CD4-positive, alpha-beta T cell treated with Interleukin-6 at 100 ng/mL for 8 hours (primary cell): ENCODE results near the gene C11orf97.
"Not testable (repeated sequence)": the region's sequence is repeated elsewhere in the genome, so short reads cannot be mapped to it uniquely, and the experiment has no call there.

Experiments used
- DNase-seq: peaks from one replicate; pipeline ENCODE4 v3.0.0-alpha.2; 2020; ENCODE audit warnings: mixed read lengths, low spot score

Gene C11orf97

DNA sequence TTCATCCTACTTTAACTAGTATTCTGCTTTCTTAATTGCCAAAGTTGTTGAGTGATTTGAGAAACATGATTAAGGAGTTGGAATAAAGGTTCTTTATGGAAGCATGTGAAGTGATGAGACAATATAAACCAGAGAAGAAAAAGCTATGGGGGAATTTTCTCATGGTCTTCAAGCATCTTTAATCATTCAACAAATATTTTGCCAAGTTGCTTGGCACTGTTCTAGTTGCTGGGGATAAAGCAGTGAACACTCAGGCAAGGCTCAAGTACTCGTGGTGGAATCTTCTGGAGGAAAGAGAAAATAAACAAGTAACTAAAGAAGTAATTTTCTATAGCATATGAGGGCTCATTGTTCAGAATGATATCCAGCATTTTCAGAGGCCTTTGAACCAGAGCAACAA is 45.7 kb downstream of the C11orf97 start:
- DNase-seq, result no peak

DNA sequence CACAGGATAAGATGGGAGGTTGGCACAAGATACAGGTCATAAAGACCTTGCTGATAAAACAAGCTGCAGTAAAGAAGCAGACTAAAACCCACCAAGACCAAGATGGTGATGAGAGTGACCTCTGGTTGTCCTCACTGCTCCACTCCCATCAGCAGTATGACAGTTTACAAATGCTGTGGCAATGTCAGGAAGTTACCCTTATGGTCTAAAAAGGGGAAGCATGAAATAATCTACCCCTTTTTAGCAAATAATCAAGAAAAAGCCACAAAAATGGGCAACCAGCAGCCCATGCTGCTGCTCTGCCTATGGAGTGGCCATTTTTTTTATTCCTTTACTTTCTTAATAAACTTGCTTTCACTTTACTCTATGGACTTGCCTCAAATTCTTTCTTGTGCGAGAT is 46.2 kb downstream of the C11orf97 start:
- DNase-seq, result no peak

DNA sequence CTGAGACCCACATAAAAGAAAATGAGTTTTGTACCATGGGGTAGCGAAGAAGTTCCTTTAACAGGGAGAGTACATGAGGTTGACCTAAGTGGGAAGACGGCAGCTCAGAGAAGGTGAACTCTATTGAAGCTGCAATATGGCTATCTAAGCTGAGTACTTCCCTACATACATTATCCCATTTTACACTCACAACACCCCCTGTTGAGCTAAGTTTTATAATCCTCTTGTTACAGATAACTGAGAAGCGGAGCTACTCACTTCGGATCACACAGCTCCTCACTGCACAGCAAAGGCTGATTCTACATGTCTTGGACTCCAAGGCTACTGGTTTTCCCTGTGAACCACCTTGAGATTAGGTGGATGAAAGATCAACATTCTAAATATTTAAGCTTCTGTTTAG is 46.7 kb downstream of the C11orf97 start:
- no peak for DNase-seq

DNA sequence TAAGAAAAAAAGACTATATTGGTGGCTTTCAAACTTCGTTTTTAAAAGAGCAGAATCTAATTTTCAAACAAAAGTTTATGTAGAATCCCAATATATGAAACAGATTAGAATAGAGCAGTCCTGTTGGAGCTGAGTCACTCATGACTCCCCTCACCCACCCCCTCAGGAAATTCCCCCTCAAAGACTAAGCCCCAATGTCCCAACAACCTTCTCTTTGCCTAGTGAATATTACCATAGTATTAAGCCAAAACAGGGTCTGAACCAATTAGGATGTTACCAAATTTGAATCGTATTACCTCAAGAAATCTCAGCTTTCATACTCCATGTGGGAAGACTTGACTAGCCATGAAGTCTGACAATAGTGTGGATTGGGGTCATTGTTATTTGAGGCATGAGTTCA is 47.1 kb downstream of the C11orf97 start:
- no peak for DNase-seq

DNA sequence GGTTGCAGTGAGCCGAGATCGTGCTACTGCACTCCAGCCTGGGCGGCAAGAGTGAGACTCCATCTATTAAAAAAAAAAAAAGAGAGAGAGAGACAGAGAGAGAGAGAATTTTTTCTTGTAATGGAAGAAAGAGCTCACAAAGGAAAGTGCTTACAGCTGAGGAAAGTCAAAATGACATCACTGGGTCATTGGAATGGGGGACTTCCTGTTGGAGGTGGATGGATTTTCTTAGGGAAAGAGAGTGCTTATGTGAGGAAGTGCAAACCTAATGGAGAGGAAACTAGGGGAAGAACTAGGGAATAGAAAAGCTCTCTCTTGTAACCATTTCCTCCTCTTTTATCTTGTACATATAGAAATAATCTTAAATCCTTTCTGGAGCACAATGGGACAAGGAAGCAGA is 48.6 kb downstream of the C11orf97 start:
- no peak for DNase-seq

DNA sequence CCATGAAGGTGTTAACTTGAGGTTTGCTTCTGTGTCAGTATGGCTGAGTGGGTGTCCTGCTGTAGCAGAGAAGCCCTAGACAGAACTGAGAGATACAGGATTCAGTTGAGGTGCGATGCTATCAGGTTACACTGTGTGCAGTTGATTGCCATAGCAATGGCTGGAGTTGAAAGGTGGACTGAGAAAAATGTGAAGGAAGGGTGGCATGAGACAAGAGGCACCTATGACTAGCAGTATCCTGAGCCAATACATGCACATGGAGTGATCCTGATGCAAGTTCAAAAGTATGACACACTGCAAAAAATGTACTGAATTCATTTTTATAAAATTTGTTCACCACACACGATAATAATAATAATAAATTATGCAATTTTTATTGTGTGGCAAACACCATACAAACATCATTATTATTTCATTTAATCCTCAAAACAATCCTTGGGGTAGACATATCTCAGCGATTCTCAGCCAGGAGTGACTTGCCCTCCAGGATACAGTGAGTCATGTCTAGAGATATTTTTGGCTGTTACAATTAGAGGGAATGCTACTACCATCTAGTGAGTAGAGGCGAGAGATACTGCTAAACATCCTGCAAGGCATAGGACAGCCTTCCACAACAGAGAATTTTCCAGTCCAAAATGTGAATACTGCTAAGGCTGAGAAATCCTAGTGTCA is 51.1 kb downstream of the C11orf97 start:
- no peak for DNase-seq

DNA sequence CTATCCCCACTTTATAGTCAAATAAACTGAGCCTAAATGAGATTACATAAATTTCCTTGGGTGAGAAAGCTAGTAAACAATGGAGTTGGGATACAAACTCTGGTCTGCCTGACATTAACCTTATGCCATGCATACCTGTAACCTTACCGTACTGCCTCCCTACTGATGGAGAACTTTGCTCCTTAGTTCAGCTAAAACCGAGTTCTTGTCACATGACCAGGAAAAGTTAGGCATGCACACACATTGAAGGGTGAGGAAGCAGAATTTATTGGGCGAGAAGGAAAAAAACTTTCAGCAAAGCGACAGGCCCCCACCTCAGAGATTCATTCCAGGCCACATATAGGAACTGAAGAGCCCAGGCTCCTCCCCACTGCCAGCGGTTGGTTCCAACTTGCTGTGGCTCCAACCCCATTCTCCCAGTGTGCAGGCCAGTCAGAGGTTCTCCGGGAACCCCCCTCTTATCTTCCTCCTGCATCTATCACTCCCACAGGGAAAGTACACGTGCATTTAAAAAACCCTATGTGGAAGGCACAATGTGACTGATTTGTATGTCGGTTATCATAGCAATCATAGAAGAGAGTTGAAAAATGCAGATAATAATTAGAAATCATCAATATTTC is 51.7 kb downstream of the C11orf97 start:
- DNase-seq, result no peak

DNA sequence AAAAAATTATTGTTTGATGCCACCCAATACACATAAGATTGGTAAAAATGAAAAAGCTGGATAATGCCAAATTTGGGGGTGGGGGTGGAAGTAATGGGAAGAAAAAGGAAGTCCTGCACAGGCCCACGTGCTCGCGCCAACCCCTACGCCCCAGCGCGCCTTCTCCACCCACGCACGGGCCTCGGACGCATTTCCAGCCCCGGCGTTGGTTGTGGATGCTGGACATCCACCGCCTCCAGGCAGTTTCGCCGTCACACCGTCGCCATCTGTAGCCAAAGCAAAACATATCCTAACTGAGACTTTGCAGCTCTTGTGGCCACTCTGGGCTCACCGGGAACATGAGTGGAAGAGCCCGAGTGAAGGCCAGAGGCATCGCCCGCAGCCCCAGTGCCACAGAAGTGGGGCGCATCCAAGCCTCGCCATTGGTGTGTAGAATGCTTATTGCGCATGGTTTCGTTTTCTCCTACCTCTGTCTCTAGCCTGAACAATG is 55.0 kb downstream of the C11orf97 start, which contains the start of gene PIWIL4:
Gene PIWIL4 (plus strand): TSS at position 188 of the 490 bp plus-strand sequence. CDS start 151 bp downstream, at position 339.
- no peak for DNase-seq

DNA sequence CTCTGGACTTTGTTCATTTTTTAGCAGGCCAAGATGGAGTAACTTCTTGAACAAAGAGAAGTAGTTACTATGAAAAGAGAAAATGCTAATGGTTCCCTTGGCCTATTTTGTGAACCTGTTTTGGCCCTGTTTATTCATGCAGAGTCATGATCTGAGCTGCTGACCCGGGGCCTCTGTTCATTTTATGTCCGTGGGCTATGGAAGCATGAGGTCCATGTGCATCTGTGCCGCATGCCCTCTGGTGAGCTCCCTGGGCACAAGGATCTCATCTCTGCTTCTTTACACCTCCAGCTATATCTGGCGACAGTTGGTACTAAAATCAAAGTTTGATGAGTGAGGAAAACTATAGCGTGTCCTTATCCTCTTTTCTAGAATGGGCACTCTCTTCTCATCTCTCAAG is 55.9 kb downstream of the C11orf97 start:
- DNase-seq, result no peak

DNA sequence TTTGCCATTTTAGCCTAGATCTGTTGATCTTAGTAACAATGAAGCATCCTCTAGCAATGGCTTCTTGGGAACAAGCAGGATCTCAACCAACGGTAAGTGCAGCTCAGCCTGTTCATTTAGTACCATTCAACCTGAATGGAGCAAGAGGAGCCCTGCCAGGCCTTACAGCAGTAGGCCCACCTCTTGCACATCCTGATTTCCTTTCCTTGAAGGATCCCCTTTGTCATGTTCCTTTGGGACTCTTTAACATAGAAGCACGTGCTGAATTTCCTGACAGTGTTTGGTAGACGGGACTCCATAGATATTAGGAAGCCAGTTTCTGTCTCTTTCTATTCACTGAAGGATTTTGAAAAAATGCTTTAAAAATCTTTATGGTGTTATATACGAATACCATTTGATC is 56.5 kb downstream of the C11orf97 start:
- no peak for DNase-seq

DNA sequence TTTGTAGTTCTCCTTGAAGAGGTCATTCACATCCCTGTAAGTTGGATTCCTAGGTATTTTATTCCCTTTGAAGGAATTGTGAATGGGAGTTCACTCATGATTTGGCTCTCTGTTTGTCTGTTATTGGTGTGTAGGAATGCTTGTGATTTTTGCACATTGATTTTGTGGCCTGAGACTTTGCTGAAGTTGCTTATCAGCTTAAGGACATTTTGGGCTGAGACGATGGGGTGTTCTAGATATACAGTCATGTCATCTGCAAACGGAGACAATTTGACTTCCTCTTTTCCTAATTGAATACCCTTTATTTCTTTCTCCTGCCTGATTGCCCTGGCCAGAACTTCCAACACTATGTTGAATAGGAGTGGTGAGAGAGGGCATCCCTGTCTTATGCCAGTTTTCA is 60.7 kb downstream of the C11orf97 start:
- not testable (repeated sequence) for DNase-seq

DNA sequence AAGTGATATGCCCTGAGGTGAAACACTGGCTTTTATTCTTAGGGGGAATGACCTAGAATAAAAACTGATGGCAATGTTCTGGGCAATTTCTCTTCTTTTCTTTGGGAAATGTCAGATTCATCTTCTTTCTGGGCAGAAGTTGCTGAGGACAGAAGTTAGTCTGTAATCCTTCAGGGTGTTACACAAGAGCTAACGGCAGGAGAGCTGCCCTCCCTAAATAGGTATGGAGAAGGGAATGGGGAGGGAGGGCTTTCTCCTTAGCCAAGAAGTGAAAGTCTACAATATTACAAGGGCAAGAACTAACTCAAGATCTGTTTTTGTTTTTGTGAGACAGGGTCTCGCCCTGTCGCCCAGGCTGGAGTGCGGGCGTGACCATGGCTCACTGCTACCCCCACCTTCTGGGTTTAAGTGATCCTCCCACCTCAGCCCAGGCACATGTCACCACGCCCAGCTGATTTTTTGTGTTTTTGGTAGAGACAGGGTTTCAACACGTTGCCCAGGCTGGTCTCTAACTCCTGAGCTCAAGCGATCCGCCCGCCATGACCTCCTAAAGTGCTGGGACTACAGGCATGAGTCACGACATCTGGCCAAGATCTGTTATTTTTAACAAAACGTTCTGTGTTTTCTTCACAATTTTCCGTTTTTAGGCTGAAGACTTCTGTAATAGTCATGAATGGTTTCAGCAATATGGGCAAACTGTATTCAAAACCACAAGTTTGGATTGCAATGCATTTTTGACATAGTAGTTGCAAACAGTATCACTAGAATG is 62.1 kb downstream of the C11orf97 start:
- no peak for DNase-seq

DNA sequence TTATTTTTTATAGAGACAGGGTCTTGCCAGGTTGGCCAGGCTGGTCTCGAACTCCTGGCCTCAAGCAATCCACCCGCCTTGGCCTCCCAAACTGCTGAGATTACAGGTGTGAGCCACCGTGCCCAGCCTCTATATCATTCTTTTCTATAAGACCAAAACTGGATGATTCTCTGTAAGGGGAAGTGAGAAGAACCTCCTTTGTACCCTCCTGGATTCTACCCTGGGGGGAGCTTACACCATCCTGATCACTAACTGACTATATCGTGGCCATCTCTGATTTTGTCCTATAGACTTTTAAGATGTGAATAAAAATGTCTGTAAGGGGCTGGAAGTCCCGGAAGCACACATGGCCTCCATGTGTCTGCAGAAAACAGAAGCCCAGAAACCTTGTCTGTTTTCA is 64.0 kb downstream of the C11orf97 start:
- no peak for DNase-seq

DNA sequence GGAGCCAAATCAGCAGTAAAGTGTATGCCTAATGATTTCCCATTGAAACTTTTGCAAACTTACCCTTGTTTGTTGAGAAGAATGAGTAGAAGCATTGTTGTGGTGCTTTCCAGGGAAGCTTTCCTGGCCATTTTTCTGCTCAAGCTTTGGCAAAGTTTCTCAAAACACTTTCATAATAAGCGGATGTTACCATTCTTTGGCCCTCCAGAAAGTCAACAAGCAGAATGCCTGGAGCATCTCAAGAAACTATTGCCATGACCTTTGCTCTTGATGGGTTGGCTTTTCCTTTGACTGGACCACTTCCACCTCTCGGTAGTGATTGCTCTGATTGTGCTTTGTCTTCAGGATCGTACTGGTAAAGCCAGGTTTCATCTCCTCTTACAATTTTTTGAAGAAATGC is 65.6 kb downstream of the C11orf97 start:
- DNase-seq, result no peak
